GM21529 (cell line): Measurements from ENCODE around the gene WFDC1.
"Not testable (repeated sequence)": the region's sequence is repeated elsewhere in the genome, so short reads cannot be mapped to it uniquely, and the experiment has no call there.

Experiments used
- ATAC-seq: cut with Tn5 transposase; IDR thresholded peaks from one replicate; pipeline ENCODE4 v1.9.1; 2021; ENCODE audit not compliant: unreplicated experiment

The WFDC1 gene

DNA sequence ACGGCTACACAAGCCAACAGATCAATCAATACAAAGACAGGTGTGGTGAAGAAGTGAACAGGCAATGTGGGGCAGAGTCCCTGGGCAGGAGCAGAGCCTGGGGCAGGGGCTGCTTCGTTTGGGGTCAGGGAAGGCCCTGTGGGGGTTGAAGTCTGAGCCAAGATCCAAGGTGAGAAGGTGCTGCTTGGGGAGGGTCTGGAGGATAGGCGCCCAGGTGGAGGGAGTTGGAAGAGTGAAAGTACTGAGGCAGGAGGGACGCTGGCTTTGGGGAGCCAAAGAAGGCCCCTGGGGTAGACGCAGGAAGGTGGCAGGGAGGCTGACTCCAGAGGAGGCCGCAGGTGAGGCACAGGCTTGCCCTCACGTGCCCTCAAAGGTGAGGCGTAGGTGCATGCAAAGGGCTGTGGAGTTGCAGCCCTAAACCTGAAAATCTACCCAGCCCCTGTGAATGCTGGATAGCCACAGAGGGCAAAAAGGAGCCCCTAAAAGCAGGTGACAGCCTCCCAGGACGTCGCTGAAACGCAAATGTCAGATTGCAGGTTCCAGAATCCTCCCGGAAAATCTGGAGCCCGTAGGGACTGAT is 33.3 kb downstream of the WFDC1 start:
- no peak for ATAC-seq

- no peak for ATAC-seq
Observed at GRCh38 chr16:84329016-84329415, 34.3 kb downstream of the WFDC1 start.

GRCh38 chr16:84329843-84330684 is 35.4 kb downstream of the WFDC1 start:
- no peak for ATAC-seq

DNA sequence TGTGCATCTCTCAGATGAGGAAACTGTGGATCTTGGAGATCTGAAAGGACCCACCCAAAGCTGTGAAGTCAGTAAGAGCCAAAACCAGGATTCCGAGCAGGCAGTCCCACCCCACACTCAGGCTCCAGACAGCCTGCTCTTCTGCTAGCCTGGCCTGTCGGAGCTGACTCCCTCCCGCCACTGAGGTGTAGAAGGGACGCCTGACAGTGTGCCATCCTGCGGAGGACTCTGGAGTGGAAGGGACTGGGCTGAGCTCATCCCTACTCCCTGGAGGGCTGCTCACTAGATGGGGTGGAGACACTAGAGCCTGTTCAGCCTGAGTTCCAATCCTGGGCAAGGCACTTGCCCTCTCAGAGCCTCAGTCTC is 36.0 kb downstream of the WFDC1 start:
- no peak for ATAC-seq

GRCh38 chr16:84331998-84332780 is 37.5 kb downstream of the WFDC1 start:
- ATAC-seq = no peak

- ATAC-seq = no peak
Observed at GRCh38 chr16:84332975-84333684, 38.5 kb downstream of the WFDC1 start.

GRCh38 chr16:84334058-84334457 is 39.4 kb downstream of the WFDC1 start:
- no peak for ATAC-seq

DNA sequence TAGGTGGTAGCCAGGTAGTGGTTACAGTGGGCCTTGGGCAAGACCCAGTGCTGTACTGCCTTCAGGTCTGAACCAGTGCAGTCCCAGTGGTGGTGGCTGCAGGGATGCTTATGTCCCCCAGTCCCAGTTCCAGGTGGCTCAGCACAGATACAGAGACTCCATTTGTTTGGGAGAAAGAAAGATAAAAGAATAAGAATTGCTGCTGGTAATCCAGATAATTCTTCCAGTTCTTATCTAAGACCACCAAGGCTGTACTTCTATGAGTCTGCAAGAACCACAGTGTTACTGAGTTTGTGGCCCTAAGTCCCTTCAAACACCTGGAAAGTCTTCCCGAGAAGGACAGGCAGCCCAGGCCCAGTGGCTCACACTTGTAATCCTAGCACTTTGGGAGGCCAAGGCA is 39.8 kb downstream of the WFDC1 start:
- ATAC-seq = no peak

- not testable (repeated sequence) for ATAC-seq
Observed at GRCh38 chr16:84337236-84337635, 42.6 kb downstream of the WFDC1 start.

- no peak for ATAC-seq
Observed at GRCh38 chr16:84339311-84339710, 44.6 kb downstream of the WFDC1 start.

DNA sequence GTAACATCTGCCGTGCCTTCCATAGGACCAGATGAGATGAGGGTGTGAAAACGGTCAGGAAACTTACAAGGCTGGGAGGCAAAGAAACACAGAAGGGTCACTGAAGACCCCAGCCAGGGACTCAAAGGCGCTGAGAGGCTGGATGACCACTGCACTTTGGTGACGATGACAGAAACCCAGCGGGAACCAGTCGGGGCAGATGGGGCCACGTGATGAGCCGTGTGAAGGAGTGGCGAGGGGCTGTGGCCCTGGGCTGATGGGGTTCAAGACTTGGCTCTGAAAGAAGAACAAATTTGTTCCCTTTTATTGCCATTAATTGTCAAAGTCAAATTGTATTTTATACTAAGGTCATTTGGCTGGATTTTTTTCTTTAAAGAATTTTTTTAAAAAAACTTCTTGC is 45.1 kb downstream of the WFDC1 start:
- ATAC-seq = no peak

GRCh38 chr16:84340325-84341040 is 45.8 kb downstream of the WFDC1 start:
- ATAC-seq = no peak

DNA sequence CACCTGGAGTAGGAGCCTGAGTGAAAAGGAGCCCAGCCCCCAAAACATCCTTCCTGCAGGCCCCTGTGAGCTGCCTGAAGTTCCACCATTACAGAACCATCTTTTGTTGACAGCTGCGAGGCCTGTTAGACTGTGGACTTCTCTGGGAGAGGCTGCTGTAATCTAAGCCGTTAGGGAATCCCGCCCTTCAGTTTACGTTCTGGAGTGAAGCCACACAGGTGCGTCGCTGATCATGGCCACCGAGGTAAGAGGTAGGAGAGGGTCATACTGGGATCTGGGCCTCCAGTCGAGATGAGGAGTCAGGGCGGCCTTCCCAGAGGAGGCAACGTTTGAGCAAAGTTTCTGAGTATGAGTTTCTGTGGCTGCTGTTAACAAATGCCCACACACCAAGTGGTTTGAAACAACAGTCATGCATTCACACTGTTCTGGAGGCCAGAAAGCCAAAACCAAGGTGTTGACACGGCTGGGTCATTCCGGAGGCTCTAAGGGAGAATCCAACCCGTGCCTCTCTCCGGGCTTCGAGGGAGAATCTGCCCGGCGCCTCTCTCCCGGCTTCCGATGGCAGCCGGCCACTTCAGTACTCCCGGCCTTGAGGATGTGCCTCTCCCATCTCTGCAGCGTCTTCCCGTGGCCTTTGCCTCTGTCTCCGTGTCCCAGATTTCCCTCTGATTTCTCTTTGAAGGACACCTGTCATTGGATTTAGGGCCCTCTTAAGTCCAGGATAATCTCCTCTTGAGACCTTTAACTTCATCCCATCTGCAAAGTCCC is 47.0 kb downstream of the WFDC1 start:
- no peak for ATAC-seq

- not testable (repeated sequence) for ATAC-seq
Observed at GRCh38 chr16:84343800-84344199, 49.1 kb downstream of the WFDC1 start.

GRCh38 chr16:84344781-84345180 is 50.1 kb downstream of the WFDC1 start:
- ATAC-seq = no peak

GRCh38 chr16:84347161-84347560 is 52.5 kb downstream of the WFDC1 start:
- no peak for ATAC-seq

- ATAC-seq = no peak
Observed at GRCh38 chr16:84348386-84348888, 53.8 kb downstream of the WFDC1 start.

GRCh38 chr16:84349862-84350684 is 55.4 kb downstream of the WFDC1 start:
- ATAC-seq = no peak
